HEK293T (cell line): ENCODE measurements around the gene GALP.

Source experiments
- ARNT ChIP-seq: fragments of 450-650 bp; IDR thresholded peaks from 2 replicates; pipeline ENCODE4 v1.6.1; 2017; ENCODE audit warnings: mild to moderate bottlenecking
- BHLHE40 ChIP-seq: fragments of 450-650 bp; IDR thresholded peaks from 2 replicates; pipeline ENCODE4 v1.6.1; 2016; ENCODE audit warnings: mild to moderate bottlenecking, moderate library complexity, borderline replicate concordance
- ELF4 ChIP-seq: fragments of 450-650 bp; IDR thresholded peaks from 2 replicates; pipeline ENCODE4 v1.6.1; 2017; ENCODE audit warnings: antibody characterized with exemption
- FOXA1 ChIP-seq: fragments of 450-650 bp; IDR thresholded peaks from 2 replicates; pipeline ENCODE4 v1.6.1; 2016; ENCODE audit warnings: mild to moderate bottlenecking
- FOXK2 ChIP-seq: fragments of 450-650 bp; IDR thresholded peaks from 2 replicates; pipeline ENCODE4 v1.6.1; 2016; ENCODE audit warnings: mild to moderate bottlenecking
- FOXM1 ChIP-seq: fragments of 450-650 bp; IDR thresholded peaks from 2 replicates; pipeline ENCODE4 v1.6.1; 2017; ENCODE audit warnings: mild to moderate bottlenecking, borderline replicate concordance
- HDGF ChIP-seq: fragments of 450-650 bp; IDR thresholded peaks from 2 replicates; pipeline ENCODE4 v1.6.1; 2017; ENCODE audit warnings: antibody characterized with exemption, borderline replicate concordance
- L3MBTL2 ChIP-seq: fragments of 450-650 bp; conservative IDR thresholded peaks from 2 replicates; pipeline ENCODE4 v1.6.1; 2016; ENCODE audit warnings: mild to moderate bottlenecking
- LEF1 ChIP-seq: fragments of 450-650 bp; IDR thresholded peaks from 2 replicates; pipeline ENCODE4 v1.6.1; 2017; ENCODE audit warnings: mild to moderate bottlenecking, borderline replicate concordance
- NFRKB ChIP-seq: fragments of 450-650 bp; IDR thresholded peaks from 2 replicates; pipeline ENCODE4 v1.6.1; 2016; ENCODE audit warnings: mild to moderate bottlenecking, moderate library complexity
- PKNOX1 ChIP-seq: fragments of 450-650 bp; IDR thresholded peaks from 2 replicates; pipeline ENCODE4 v1.6.1; 2016
- SP1 ChIP-seq: fragments of 450-650 bp; IDR thresholded peaks from 2 replicates; pipeline ENCODE4 v1.6.1; 2017
- SUZ12 ChIP-seq: fragments of 450-650 bp; IDR thresholded peaks from 2 replicates; pipeline ENCODE4 v1.6.1; 2016; ENCODE audit warnings: mild to moderate bottlenecking
- ZNF384 ChIP-seq: fragments of 450-650 bp; IDR thresholded peaks from 2 replicates; pipeline ENCODE4 v1.6.1; 2016

GRCh38 chr19:56191115-56191514 is 15.3 kb downstream of the GALP start:
- TF ChIP-seq ELF4, result no peak
- TF ChIP-seq PKNOX1, result no peak
- no peak for TF ChIP-seq ARNT
- TF ChIP-seq BHLHE40, result no peak
- no peak for TF ChIP-seq FOXA1
- no peak for TF ChIP-seq LEF1
- TF ChIP-seq SUZ12, result no peak
- TF ChIP-seq NFRKB, result no peak
- no peak for TF ChIP-seq SP1
- TF ChIP-seq ZNF384, result no peak
- no peak for TF ChIP-seq HDGF
- TF ChIP-seq FOXK2, result no peak
- no peak for TF ChIP-seq L3MBTL2
- TF ChIP-seq FOXM1, result no peak
